IMR-90 (cell line): ENCODE data around the gene CEP128. TPM values are rescaled to one million over a fixed set of nuclear protein-coding genes. Genes with fewer than 3 reads are reported as not detected.

Source experiments
- ATAC-seq: fragments of 200-7000 bp; cut with Tn5 transposase; 2 replicates; pipeline ENCODE4 v1.9.1; 2020; ENCODE audit warnings: low read depth, mild to moderate bottlenecking, moderate library complexity
- BruUV-seq: library from RNA; stranded (reverse); fragments of 400-500 nt; replicated peaks from 2 replicates; lab custom pipeline; 2021; lab: Mats Ljungman, UMichigan
- CTCF ChIA-PET: fragments of 300-600 bp; formaldehyde crosslinking; extraction: SDS; loops from one replicate; lab custom pipeline; 2021; ENCODE audit warnings: antibody characterized with exemption; lab: Yijun Ruan, JAX
- POLR2A ChIA-PET: fragments of 300-600 bp; sonication (Branson Sonifier 250); formaldehyde crosslinking; loops from one replicate; lab custom pipeline; 2022; ENCODE audit warnings: antibody characterized with exemption; ENCODE audit not compliant: unreplicated experiment; lab: Charles Lee
- DNase-seq: peaks from one replicate; pipeline ENCODE4 v3.0.0; 2013
- H2AFZ ChIP-seq: replicated peaks from 2 replicates; pipeline ENCODE3; 2013; ENCODE audit warnings: low read length, mild to moderate bottlenecking; ENCODE audit not compliant: poor library complexity
- H2AK5ac ChIP-seq: 2 replicates; pipeline ENCODE4 v1.6.1; 2013; ENCODE audit warnings: low read depth, low read length, inconsistent platforms
- H2AK9ac ChIP-seq: replicated peaks from 2 replicates; pipeline ENCODE3; 2013; ENCODE audit warnings: mild to moderate bottlenecking, low read depth, low read length, moderate library complexity; ENCODE audit not compliant: poor library complexity
- H2BK120ac ChIP-seq: 2 replicates; pipeline ENCODE4 v1.6.1; 2013; ENCODE audit warnings: low read depth, low read length, inconsistent platforms
- H2BK15ac ChIP-seq: 3 replicates; pipeline ENCODE4 v1.6.1; 2013; ENCODE audit warnings: low read depth, low read length, inconsistent platforms
- H2BK20ac ChIP-seq: 2 replicates; pipeline ENCODE4 v1.6.1; 2013; ENCODE audit warnings: low read depth, mild to moderate bottlenecking, inconsistent platforms, low read length, moderate library complexity
- H2BK5ac ChIP-seq: 2 replicates; pipeline ENCODE4 v1.6.1; 2013; ENCODE audit warnings: mild to moderate bottlenecking, low read depth, low read length, inconsistent platforms; ENCODE audit not compliant: poor library complexity, severe bottlenecking
- H3K14ac ChIP-seq: replicated peaks from 2 replicates; pipeline ENCODE4 v1.6.1; 2013; ENCODE audit warnings: low read depth, low read length, inconsistent platforms
- H3K18ac ChIP-seq: 2 replicates; pipeline ENCODE4 v1.6.1; 2013; ENCODE audit warnings: low read depth, low read length, control low read depth
- H3K23ac ChIP-seq: 2 replicates; pipeline ENCODE4 v1.6.1; 2013; ENCODE audit warnings: low read depth, low read length, inconsistent platforms
- H3K27ac ChIP-seq: 2 replicates; pipeline ENCODE4 v1.5.1; 2013; ENCODE audit warnings: mild to moderate bottlenecking, control low read depth, low read length; ENCODE audit not compliant: insufficient read depth
- H3K27me3 ChIP-seq: 2 replicates; pipeline ENCODE4 v1.6.1; 2013; ENCODE audit warnings: low read length; ENCODE audit not compliant: control insufficient read depth, insufficient read depth
- H3K36me3 ChIP-seq: 2 replicates; pipeline ENCODE4 v1.6.1; 2013; ENCODE audit warnings: low read length, mixed read lengths; ENCODE audit not compliant: control insufficient read depth, insufficient read depth
- H3K4ac ChIP-seq: 2 replicates; pipeline ENCODE4 v1.6.1; 2013; ENCODE audit warnings: low read depth, low read length, inconsistent platforms
- H3K4me1 ChIP-seq: 2 replicates; pipeline ENCODE4 v1.6.1; 2013; ENCODE audit warnings: low read length, mixed read lengths; ENCODE audit not compliant: control insufficient read depth, insufficient read depth
- H3K4me2 ChIP-seq: 2 replicates; pipeline ENCODE4 v1.6.1; 2013; ENCODE audit warnings: low read depth, mild to moderate bottlenecking, control low read depth, low read length, moderate library complexity
- H3K4me3 ChIP-seq: 2 replicates; pipeline ENCODE4 v1.5.1; 2013; ENCODE audit warnings: low read depth, mild to moderate bottlenecking, control low read depth, low read length, moderate library complexity; ENCODE audit not compliant: insufficient read depth
- H3K56ac ChIP-seq: 2 replicates; pipeline ENCODE4 v1.6.1; 2013; ENCODE audit warnings: low read length, inconsistent platforms; ENCODE audit not compliant: insufficient read depth; ENCODE audit errors: extremely low read depth
- H3K79me1 ChIP-seq, 2 experiments: 2 replicates each; pipeline ENCODE4 v1.6.1; 2013; ENCODE audit warnings: low read length in 2 of 2, inconsistent platforms in 1 of 2, low read depth in 1 of 2
- H3K9ac ChIP-seq: 2 replicates; pipeline ENCODE4 v1.6.1; 2013; ENCODE audit warnings: low read depth, low read length, control low read depth
- H3K9me1 ChIP-seq: 2 replicates; pipeline ENCODE4 v1.6.1; 2013; ENCODE audit warnings: low read length, inconsistent platforms; ENCODE audit not compliant: insufficient read depth
- H3K9me3 ChIP-seq: 2 replicates; pipeline ENCODE4 v1.6.1; 2013; ENCODE audit warnings: low read length; ENCODE audit not compliant: control insufficient read depth, insufficient read depth
- H4K20me1 ChIP-seq: 2 replicates; pipeline ENCODE4 v1.6.1; 2013; ENCODE audit warnings: low read length, inconsistent platforms; ENCODE audit not compliant: insufficient read depth
- H4K5ac ChIP-seq: 2 replicates; pipeline ENCODE4 v1.6.1; 2013; ENCODE audit warnings: mild to moderate bottlenecking, low read depth, low read length, control low read depth
- H4K8ac ChIP-seq, 2 experiments: 2 replicates each; pipeline ENCODE4 v1.6.1; 2013; ENCODE audit warnings: low read depth in 2 of 2, low read length in 2 of 2, control low read depth in 1 of 2, inconsistent platforms in 1 of 2
- H4K91ac ChIP-seq: 2 replicates; pipeline ENCODE4 v1.6.1; 2013; ENCODE audit warnings: low read depth, low read length, inconsistent platforms; ENCODE audit not compliant: insufficient read depth
- BHLHE40 ChIP-seq: fragments of 150-350 bp; IDR thresholded peaks from 2 replicates; pipeline ENCODE4 v1.6.1; 2016; ENCODE audit warnings: mild to moderate bottlenecking, low read depth, low read length
- CHD1 ChIP-seq: IDR thresholded peaks from 2 replicates; pipeline ENCODE4 v1.6.1; 2012; ENCODE audit warnings: low read depth, low read length, improper control_type of control experiment
- FOS ChIP-seq: fragments of 150-350 bp; IDR thresholded peaks from 2 replicates; pipeline ENCODE4 v1.6.1; 2016; ENCODE audit warnings: low read depth, low read length
- MAFK ChIP-seq: IDR thresholded peaks from 2 replicates; pipeline ENCODE4 v1.6.1; 2012; ENCODE audit warnings: low read depth, low read length, improper control_type of control experiment
- MAZ ChIP-seq: IDR thresholded peaks from 2 replicates; pipeline ENCODE4 v1.6.1; 2012; ENCODE audit warnings: low read depth, mild to moderate bottlenecking, low read length, improper control_type of control experiment, moderate library complexity, borderline replicate concordance
- POLR2A ChIP-seq: IDR thresholded peaks from 2 replicates; pipeline ENCODE4 v1.6.1; 2012; ENCODE audit warnings: mild to moderate bottlenecking, low read depth, low read length
- RCOR1 ChIP-seq: IDR thresholded peaks from 2 replicates; pipeline ENCODE4 v1.6.1; 2012; ENCODE audit warnings: mild to moderate bottlenecking, low read length, improper control_type of control experiment; ENCODE audit not compliant: insufficient replicate concordance
- RFX5 ChIP-seq: IDR thresholded peaks from 2 replicates; pipeline ENCODE4 v1.8.0; 2012; ENCODE audit warnings: low read depth, mild to moderate bottlenecking, low read length, moderate library complexity
- SMC3 ChIP-seq: fragments of 150-350 bp; IDR thresholded peaks from 2 replicates; pipeline ENCODE4 v1.6.1; 2016; ENCODE audit warnings: low read depth, mild to moderate bottlenecking, antibody characterized with exemption, low read length, moderate library complexity
- WGBS, 2 experiments: methylation state at CpG; one replicate each; pipeline versions ENCODE4 v1.1.5 to v1.1.7; 2013; ENCODE audit warnings: missing lambda C conversion rate in 2 of 2; ENCODE audit not compliant: insufficient read length in 1 of 2; ENCODE audit errors: extremely low coverage in 2 of 2; 5-methylcytosine and 5-hydroxymethylcytosine counted together
- dilution Hi-C: fragments of 300-500 bp; cut with HindIII; formaldehyde crosslinking; loops from one replicate; pipeline ENCODE4 v1.14.3; 2018; ENCODE audit warnings: low sequenced_read_pairs; ENCODE audit not compliant: unreplicated experiment
- in situ Hi-C: fragments of 300-500 bp; cut with MboI; formaldehyde crosslinking; loops from 3 replicates; pipeline ENCODE4 v1.14.3; 2019; ENCODE audit warnings: low sequenced_read_pairs, inconsistent platforms, mixed read lengths
- intact Hi-C: fragments of 100-400 bp; cut with micrococcal nuclease; formaldehyde crosslinking; loops from 2 replicates; pipeline ENCODE4 v1.10.0; 2022
- polyA plus RNA-seq, 3 experiments: library from polyadenylated mRNA; depleted of rRNA; stranded (reverse); fragments of >200 nt; gene quantifications; 2 replicates each; pipeline ENCODE4 v1.2.3, GENCODE V29; 2012; ENCODE audit warnings: low replicate concordance in 1 of 3
- total RNA-seq: library from RNA; depleted of rRNA; stranded (reverse); fragments of >200 nt; gene quantifications from 2 replicates; pipeline ENCODE4 v1.2.3, GENCODE V29; 2012
- TF ChIP-seq, protein P1 (sequence below): fragments of 150-350 bp; IDR thresholded peaks from 2 replicates; pipeline ENCODE4 v1.6.1; 2016; ENCODE audit warnings: low read depth, mild to moderate bottlenecking, low read length, moderate library complexity, borderline replicate concordance
- TF ChIP-seq, protein P2 (sequence below): fragments of 150-350 bp; IDR thresholded peaks from 2 replicates; pipeline ENCODE4 v1.6.1; 2017; ENCODE audit warnings: mild to moderate bottlenecking, antibody characterized with exemption, low read length, low read depth

CEP128 gene
- total and polyA plus RNA-seq, 2 of the 4 experiments (the other 2 are of a cell fraction): 1.9 to 5.7 TPM

DNA sequence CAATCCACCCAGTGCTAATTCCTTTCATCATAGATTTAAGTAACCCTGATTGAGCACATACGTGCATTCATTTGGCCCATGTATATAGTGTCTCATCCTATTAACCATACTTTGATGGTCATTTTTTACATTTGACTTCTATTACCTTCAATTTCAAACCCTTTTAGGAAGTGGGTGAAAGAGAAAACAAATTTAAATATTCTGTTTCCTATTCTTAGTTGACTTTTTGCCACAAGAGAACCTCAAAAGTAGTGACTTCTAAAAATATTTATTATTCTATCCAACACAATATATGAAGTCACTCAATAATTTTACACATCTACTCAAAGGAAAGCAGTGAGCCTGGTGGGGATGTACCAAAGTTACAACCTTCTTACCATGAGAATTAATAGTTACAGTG, 164.9 kb downstream of the CEP128 start:
- TF ChIP-seq CHD1 (no peak), SMC3 (no peak), FOS (no peak), RCOR1 (no peak), BHLHE40 (no peak), POLR2A (no peak), MAFK (no peak), MAZ (no peak), RFX5 (no peak)
- TF ChIP-seq, protein P1, sequence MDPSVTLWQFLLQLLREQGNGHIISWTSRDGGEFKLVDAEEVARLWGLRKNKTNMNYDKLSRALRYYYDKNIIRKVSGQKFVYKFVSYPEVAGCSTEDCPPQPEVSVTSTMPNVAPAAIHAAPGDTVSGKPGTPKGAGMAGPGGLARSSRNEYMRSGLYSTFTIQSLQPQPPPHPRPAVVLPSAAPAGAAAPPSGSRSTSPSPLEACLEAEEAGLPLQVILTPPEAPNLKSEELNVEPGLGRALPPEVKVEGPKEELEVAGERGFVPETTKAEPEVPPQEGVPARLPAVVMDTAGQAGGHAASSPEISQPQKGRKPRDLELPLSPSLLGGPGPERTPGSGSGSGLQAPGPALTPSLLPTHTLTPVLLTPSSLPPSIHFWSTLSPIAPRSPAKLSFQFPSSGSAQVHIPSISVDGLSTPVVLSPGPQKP: no peak
- TF ChIP-seq, protein P2, sequence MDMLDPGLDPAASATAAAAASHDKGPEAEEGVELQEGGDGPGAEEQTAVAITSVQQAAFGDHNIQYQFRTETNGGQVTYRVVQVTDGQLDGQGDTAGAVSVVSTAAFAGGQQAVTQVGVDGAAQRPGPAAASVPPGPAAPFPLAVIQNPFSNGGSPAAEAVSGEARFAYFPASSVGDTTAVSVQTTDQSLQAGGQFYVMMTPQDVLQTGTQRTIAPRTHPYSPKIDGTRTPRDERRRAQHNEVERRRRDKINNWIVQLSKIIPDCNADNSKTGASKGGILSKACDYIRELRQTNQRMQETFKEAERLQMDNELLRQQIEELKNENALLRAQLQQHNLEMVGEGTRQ: no peak
- no peak overlapping the region for H3K4me3 ChIP-seq
- no peak overlapping the region for H4K91ac ChIP-seq
- H2AK9ac ChIP-seq: no peak overlapping the region
- no peak overlapping the region for H3K14ac ChIP-seq
- dilution Hi-C loops (no loop called here), in situ Hi-C loops (no loop called here), intact Hi-C loops (no loop called here)
- H3K4ac ChIP-seq: no peak overlapping the region
- H2BK120ac ChIP-seq: no peak overlapping the region
- H3K79me1 ChIP-seq: no peaks in the 10 kb centered on the region; a peak in 1 of 4 replicates
- no peaks in the 10 kb centered on the region for H4K20me1 ChIP-seq
- no peak overlapping the region for H3K18ac ChIP-seq
- H4K8ac ChIP-seq: no peak overlapping the region
- BruUV-seq: no TSS peak
- ATAC-seq: no peak
- peaks cover 2% of the 10 kb centered on the region; the same call in 1 of the 2 replicates for H3K9me3 ChIP-seq
- H3K56ac ChIP-seq: no peak overlapping the region
- H2AK5ac ChIP-seq: no peak overlapping the region
- H3K27me3 ChIP-seq: no peaks in the 10 kb centered on the region
- no peak overlapping the region for H3K27ac ChIP-seq
- CTCF ChIA-PET: no interaction called here
- POLR2A ChIA-PET: no interaction called here
- no peak overlapping the region for H2BK15ac ChIP-seq
- no peak overlapping the region for H3K9ac ChIP-seq
- no peaks in the 10 kb centered on the region for H3K9me1 ChIP-seq
- no peak overlapping the region for H2AFZ ChIP-seq
- DNase-seq: no peak
- H3K4me1 ChIP-seq: no peaks in the 10 kb centered on the region
- no peak overlapping the region for H2BK5ac ChIP-seq
- no peak overlapping the region for H3K23ac ChIP-seq
- H3K4me2 ChIP-seq: no peak overlapping the region
- H4K5ac ChIP-seq: no peak overlapping the region
- no peak overlapping the region for H2BK20ac ChIP-seq
- no CpG with 5 or more reads among the region's 1 CpG for WGBS, 2 experiments
- no peaks in the 10 kb centered on the region for H3K36me3 ChIP-seq
